HCT116 (cell line): ENCODE data around the gene PLXNC1. TPM values are rescaled to one million over a fixed set of nuclear protein-coding genes. Genes with fewer than 3 reads are reported as not detected.

Experiments
- ATAC-seq: fragments of 200-7000 bp; cut with Tn5 transposase; 2 replicates; pipeline ENCODE4 v1.9.1; 2020; ENCODE audit warnings: mild to moderate bottlenecking, moderate library complexity
- BruUV-seq: library from RNA; stranded (reverse); fragments of 400-500 nt; replicated peaks from 2 replicates; lab custom pipeline; 2021; lab: Mats Ljungman, UMichigan
- CTCF ChIA-PET: fragments of 300-600 bp; sonication (Branson Sonifier 250); formaldehyde crosslinking; loops from one replicate; lab custom pipeline; 2021; ENCODE audit warnings: antibody characterized with exemption; lab: Charles Lee
- POLR2A ChIA-PET: fragments of 300-600, 350-600 bp; sonication (Branson Sonifier 250); formaldehyde crosslinking; loops from one replicate; lab custom pipeline; 2021; ENCODE audit warnings: antibody characterized with exemption; lab: Charles Lee
- RAD21 ChIA-PET, 2 experiments: fragments of 300-600 bp; sonication (Branson Sonifier 250); formaldehyde crosslinking; loops; one replicate each; lab custom pipeline; 2023; ENCODE audit warnings: low total read pairs in 2 of 2; ENCODE audit not compliant: uncharacterized antibody in 2 of 2, unreplicated experiment in 2 of 2, low non-redundant PET in 1 of 2; lab: Charles Lee
- DNase-seq: peaks from one replicate; pipeline ENCODE4 v3.0.0-alpha.2; 2010; ENCODE audit warnings: low read depth, low spot score
- H2AFZ ChIP-seq: fragments of 200-600 bp; shearing (Covaris generic), sonication (generic); 2 replicates; pipeline ENCODE4 v1.6.1; 2017; ENCODE audit warnings: low read depth, mixed run types, mixed read lengths, antibody characterized with exemption, low read length; ENCODE audit not compliant: poor library complexity, severe bottlenecking
- H3K27ac ChIP-seq: 2 replicates; pipeline ENCODE4 v1.5.1; 2012; ENCODE audit warnings: low read depth, low read length
- H3K27me3 ChIP-seq: fragments of 200-600 bp; sonication (generic); 2 replicates; pipeline ENCODE4 v1.6.1; 2016; ENCODE audit warnings: mixed run types, low read length, mixed read lengths; ENCODE audit not compliant: insufficient read depth
- H3K36me3 ChIP-seq, 2 experiments: fragments of 200-500 bp in 1 of 2; fragments of 200-600 bp in 1 of 2; sonication (Bioruptor generic) in 1 of 2; sonication (generic) in 1 of 2; 2 replicates each; pipeline versions ENCODE4 v1.5.1 to v1.6.1; 2014 to 2016; ENCODE audit warnings: low read length in 2 of 2, inconsistent platforms in 1 of 2, mixed read lengths in 1 of 2, mixed run types in 1 of 2; ENCODE audit not compliant: insufficient read depth in 2 of 2, control insufficient read depth in 1 of 2
- H3K4me1 ChIP-seq, 2 experiments: fragments of 200-600 bp in 1 of 2; sonication (generic) in 1 of 2; 2 replicates each; pipeline versions ENCODE4 v1.5.1 to v1.6.1; 2012 to 2017; ENCODE audit warnings: low read length in 2 of 2, inconsistent platforms in 1 of 2, mild to moderate bottlenecking in 1 of 2, mixed read lengths in 1 of 2, mixed run types in 1 of 2, moderate library complexity in 1 of 2; ENCODE audit not compliant: insufficient read depth in 2 of 2, control insufficient read depth in 1 of 2
- H3K4me2 ChIP-seq: fragments of 200-600 bp; sonication (generic); 2 replicates; pipeline ENCODE4 v1.6.1; 2017; ENCODE audit warnings: mixed run types, low read length, mixed read lengths
- H3K4me3 ChIP-seq, 2 experiments: fragments of 200-600 bp in 1 of 2; sonication (generic) in 1 of 2; replicated peaks in 1 of 2; 2 replicates each; pipeline ENCODE4 v1.5.1; 2011 to 2016; ENCODE audit warnings: low read length in 2 of 2, control low read depth in 1 of 2, low read depth in 1 of 2, mild to moderate bottlenecking in 1 of 2, mixed read lengths in 1 of 2, mixed run types in 1 of 2
- H3K79me2 ChIP-seq: fragments of 200-600 bp; sonication (generic); 2 replicates; pipeline ENCODE4 v1.6.1; 2017; ENCODE audit warnings: mild to moderate bottlenecking, mixed run types, low read length, moderate library complexity, mixed read lengths; ENCODE audit not compliant: insufficient read depth
- H3K9ac ChIP-seq: fragments of 200-600 bp; sonication (generic); 2 replicates; pipeline ENCODE4 v1.6.1; 2016; ENCODE audit warnings: low read length, mixed read lengths
- H3K9me2 ChIP-seq: fragments of 200-600 bp; sonication (generic), shearing (Covaris generic); 2 replicates; pipeline ENCODE4 v1.6.1; 2017; ENCODE audit warnings: mixed run types, mild to moderate bottlenecking, moderate library complexity; ENCODE audit not compliant: insufficient read depth
- H3K9me3 ChIP-seq, 2 experiments: fragments of 200-500 bp in 1 of 2; fragments of 200-600 bp in 1 of 2; sonication (Bioruptor generic) in 1 of 2; sonication (generic) in 1 of 2; 2 replicates each; pipeline ENCODE4 v1.6.1; 2014 to 2017; ENCODE audit warnings: low read length in 2 of 2, mixed read lengths in 2 of 2, inconsistent platforms in 1 of 2, low read depth in 1 of 2, mild to moderate bottlenecking in 1 of 2, mixed run types in 1 of 2, moderate library complexity in 1 of 2; ENCODE audit not compliant: control insufficient read depth in 1 of 2, insufficient read depth in 1 of 2
- H4K20me1 ChIP-seq: fragments of 200-600 bp; sonication (generic), shearing (Covaris generic); 2 replicates; pipeline ENCODE4 v1.6.1; 2017; ENCODE audit warnings: mixed run types, mild to moderate bottlenecking, moderate library complexity; ENCODE audit not compliant: insufficient read depth
- CBX3 ChIP-seq: IDR thresholded peaks from 2 replicates; pipeline ENCODE4 v1.6.1; 2012; ENCODE audit warnings: low read depth
- CTCF ChIP-seq, 3 experiments: fragments of 200-600 bp in 1 of 3; sonication (generic) in 1 of 3; IDR thresholded peaks in 2 of 3; conservative IDR thresholded peaks in 1 of 3; 2 replicates each; pipeline ENCODE4 v1.5.1; 2012 to 2017; ENCODE audit warnings: low read depth in 2 of 3, low read length in 2 of 3, antibody characterized with exemption in 1 of 3, borderline replicate concordance in 1 of 3, control low read depth in 1 of 3, mild to moderate bottlenecking in 1 of 3, mixed read lengths in 1 of 3, mixed run types in 1 of 3, moderate library complexity in 1 of 3; ENCODE audit not compliant: insufficient read depth in 1 of 3
- EGR1 ChIP-seq: IDR thresholded peaks from 2 replicates; pipeline ENCODE4 v1.6.1; 2012; ENCODE audit warnings: low read depth
- EZH2 ChIP-seq: fragments of 200-600 bp; sonication (generic); IDR thresholded peaks from 2 replicates; pipeline ENCODE4 v1.6.1; 2017; ENCODE audit warnings: antibody characterized with exemption, mixed run types
- EZH2phosphoT487 ChIP-seq: fragments of 200-600 bp; IDR thresholded peaks from 2 replicates; pipeline ENCODE4 v1.6.1; 2018; ENCODE audit warnings: antibody characterized with exemption, borderline replicate concordance
- FOSL1 ChIP-seq: IDR thresholded peaks from 2 replicates; pipeline ENCODE4 v1.6.1; 2012; ENCODE audit warnings: low read depth
- JUND ChIP-seq: IDR thresholded peaks from 2 replicates; pipeline ENCODE4 v1.6.1; 2012
- MAX ChIP-seq: IDR thresholded peaks from 2 replicates; pipeline ENCODE4 v1.6.1; 2012
- POLR2A ChIP-seq: IDR thresholded peaks from 2 replicates; pipeline ENCODE4 v1.7.0; 2011; ENCODE audit warnings: borderline replicate concordance; ENCODE audit not compliant: insufficient read depth, insufficient read length; ENCODE audit errors: extremely low read depth
- POLR2AphosphoS5 ChIP-seq: IDR thresholded peaks from 2 replicates; pipeline ENCODE4 v1.6.1; 2011; ENCODE audit warnings: mild to moderate bottlenecking, low read depth, low read length, moderate library complexity
- TCF7L2 ChIP-seq: IDR thresholded peaks from 2 replicates; pipeline ENCODE4 v1.7.0; 2011; ENCODE audit warnings: borderline replicate concordance, inconsistent platforms; ENCODE audit not compliant: insufficient read depth, insufficient read length; ENCODE audit errors: extremely low read depth
- YY1 ChIP-seq: IDR thresholded peaks from 2 replicates; pipeline ENCODE4 v1.6.1; 2011; ENCODE audit warnings: low read length, low read depth, moderate library complexity, mild to moderate bottlenecking; ENCODE audit not compliant: insufficient replicate concordance; ENCODE audit errors: extremely low read depth
- ZBTB33 ChIP-seq: IDR thresholded peaks from 2 replicates; pipeline ENCODE4 v1.6.1; 2011; ENCODE audit warnings: mild to moderate bottlenecking, low read length, moderate library complexity; ENCODE audit not compliant: insufficient replicate concordance; ENCODE audit errors: extremely low read depth
- ZFX ChIP-seq: fragments of 450-650 bp; IDR thresholded peaks from 2 replicates; pipeline ENCODE4 v1.6.1; 2017
- intact Hi-C: fragments of 100-400 bp; cut with micrococcal nuclease; formaldehyde crosslinking; loops from 2 replicates; pipeline ENCODE4 v1.10.0; 2022
- total RNA-seq: library from RNA; stranded (reverse); gene quantifications from one replicate; pipeline ENCODE4 v1.2.1, GENCODE V29; 2021; ENCODE audit not compliant: unreplicated experiment

PLXNC1 gene
- total RNA-seq, 1 experiment from 2014 or later = 0.25 TPM

GRCh38 chr12:94157181-94157580 is 8.8 kb downstream of the PLXNC1 start:
- no TSS peak for BruUV-seq
- DNase-seq = no peak
- RAD21 ChIA-PET = no interaction called here
- H3K9me3 ChIP-seq = no peaks in the 10 kb centered on the region
- H3K27me3 ChIP-seq = peaks cover 8% of the 10 kb centered on the region
- no peak overlapping the region for H3K4me2 ChIP-seq
- no peaks in the 10 kb centered on the region for H3K9me2 ChIP-seq
- H3K9ac ChIP-seq = no peak overlapping the region
- no peaks in the 10 kb centered on the region for H3K4me1 ChIP-seq
- TF ChIP-seq TCF7L2 (no peak), FOSL1 (no peak), EGR1 (no peak), EZH2phosphoT487 (no peak), ZBTB33 (no peak), JUND (no peak), CTCF (IDR thresholded peaks at IDR 0.05 in 2 of 3, conservative IDR thresholded peaks at IDR 0.05 in 1 of 3; ENCODE audit: borderline replicate concordance in 1 of 3, insufficient read depth in 1 of 3, low read depth in 2 of 3, low read length in 2 of 3) (no peak), POLR2A (no peak), ZFX (no peak), POLR2AphosphoS5 (no peak), EZH2 (no peak), CBX3 (no peak), YY1 (no peak), MAX (no peak)
- TF ChIP-seq, all 23 proteins: peak for 0
- Histone ChIP-seq H3K4me3 (no peak overlapping the region), H3K36me3 (no peaks in the 10 kb centered on the region), H4K20me1 (no peaks in the 10 kb centered on the region), H3K79me2 (no peaks in the 10 kb centered on the region), H3K27ac (no peak overlapping the region), H2AFZ (no peak overlapping the region)
- intact Hi-C loops = no loop called here
- ChIA-PET POLR2A (no interaction called here), CTCF (no interaction called here)
- no peak for ATAC-seq
